NCI-H187 treated with DMSO at 0.1 percent for 48 hours (cell line): ENCODE results near the gene SHD.

Source experiments
- DNase-seq: peaks from one replicate; lab custom pipeline; 2025; lab: John Stamatoyannopoulos, UW

The SHD gene

GRCh38 chr19:4298810-4299550 is 19.9 kb downstream of the SHD start:
- no peak for DNase-seq

GRCh38 chr19:4300589-4300988 is 21.5 kb downstream of the SHD start:
- DNase-seq: no peak

- DNase-seq: no peak
These were observed 22.6 kb downstream of the SHD start for GRCh38 chr19:4301590-4302242.

GRCh38 chr19:4302243-4302640 is 23.2 kb downstream of the SHD start, which contains the start of gene TMIGD2:
TSS of gene TMIGD2 (minus strand) at chr19:4302389. CDS start at chr19:4302385, 4 bp downstream.
- no peak for DNase-seq

- no peak for DNase-seq
These were observed 24.9 kb downstream of the SHD start for GRCh38 chr19:4303819-4304537.

- DNase-seq: no peak
These were observed 25.6 kb downstream of the SHD start, which contains the start of gene FSD1 for GRCh38 chr19:4304538-4305256. TSS of gene FSD1 (plus strand) at chr19:4304598. CDS start at chr19:4304747, 149 bp downstream.

GRCh38 chr19:4305257-4305612 is 26.2 kb downstream of the SHD start:
- DNase-seq: no peak

GRCh38 chr19:4305659-4306058 is 26.6 kb downstream of the SHD start:
- no peak for DNase-seq

GRCh38 chr19:4310247-4311121 is 31.4 kb downstream of the SHD start:
- no peak for DNase-seq

- no peak for DNase-seq
These were observed 34.9 kb downstream of the SHD start for GRCh38 chr19:4313847-4314490.

GRCh38 chr19:4316956-4317355 is 37.9 kb downstream of the SHD start:
- DNase-seq: no peak

GRCh38 chr19:4318460-4318859 is 39.4 kb downstream of the SHD start:
- no peak for DNase-seq

- no peak for DNase-seq
These were observed 40.1 kb downstream of the SHD start for GRCh38 chr19:4319067-4319718.

GRCh38 chr19:4320419-4320818 is 41.4 kb downstream of the SHD start:
- DNase-seq: no peak

GRCh38 chr19:4322942-4323665 is 44.0 kb downstream of the SHD start:
- DNase-seq: no peak

GRCh38 chr19:4323692-4324091 is 44.6 kb downstream of the SHD start:
- no peak for DNase-seq

- DNase-seq: no peak
These were observed 45.2 kb downstream of the SHD start for GRCh38 chr19:4324228-4324627.

- no peak for DNase-seq
These were observed 47.3 kb downstream of the SHD start for GRCh38 chr19:4326215-4326836.

- no peak for DNase-seq
These were observed 47.8 kb downstream of the SHD start for GRCh38 chr19:4326837-4327251.
